Stimulated activated CD4-positive, alpha-beta T cell treated with anti-CD3 and anti-CD28 coated beads, Interleukin-1b, Interleukin-23, amount 100 ng/mL, for 4 hours (primary cell): Measurements from ENCODE around the gene RECQL5.

Source experiments
- DNase-seq, 2 donors: peaks; one replicate each; pipeline ENCODE4 v3.0.0-alpha.2; 2020; ENCODE audit warnings: low read depth in 2 of 2

Gene RECQL5

GRCh38 chr17:75633486-75634375, 33.2 kb downstream of the RECQL5 start:
- peak; percentile 31 to 46 for DNase-seq

- peak; percentile 80 to 87 for DNase-seq
Observed at GRCh38 chr17:75632863-75633485, 34.0 kb downstream of the RECQL5 start, which contains the start of gene SMIM5. Gene SMIM5, plus strand, starts transcription at chr17:75633434. Its CDS starts 6,768 bp downstream, at chr17:75640202.

GRCh38 chr17:75632428-75632827, 34.5 kb downstream of the RECQL5 start:
- no peak for DNase-seq

GRCh38 chr17:75631353-75631752, 35.6 kb downstream of the RECQL5 start:
- no peak for DNase-seq

GRCh38 chr17:75630071-75630917, 36.7 kb downstream of the RECQL5 start:
- no peak for DNase-seq

- DNase-seq, result no peak
Observed at GRCh38 chr17:75629157-75629556, 37.8 kb downstream of the RECQL5 start.

GRCh38 chr17:75628425-75628824, 38.5 kb downstream of the RECQL5 start:
- DNase-seq, result no peak

- DNase-seq, result no peak
Observed at GRCh38 chr17:75627094-75627493, 39.9 kb downstream of the RECQL5 start.

- DNase-seq, result no peak
Observed at GRCh38 chr17:75626496-75627038, 40.4 kb downstream of the RECQL5 start.

- DNase-seq, result no peak
Observed at GRCh38 chr17:75625813-75626486, 41.0 kb downstream of the RECQL5 start.

- no peak for DNase-seq
Observed at GRCh38 chr17:75624714-75625345, 42.1 kb downstream of the RECQL5 start.

GRCh38 chr17:75624021-75624420, 42.9 kb downstream of the RECQL5 start:
- DNase-seq, result no peak

- DNase-seq, result no peak
Observed at GRCh38 chr17:75623386-75623785, 43.6 kb downstream of the RECQL5 start.

GRCh38 chr17:75622771-75623273, 44.1 kb downstream of the RECQL5 start:
- no peak for DNase-seq

- no peak for DNase-seq
Observed at GRCh38 chr17:75622076-75622475, 44.9 kb downstream of the RECQL5 start.

GRCh38 chr17:75621489-75621888, 45.5 kb downstream of the RECQL5 start:
- no peak for DNase-seq

- peak in 1 of 2 donors; percentile 15 for DNase-seq
Observed at GRCh38 chr17:75619506-75620431, 47.2 kb downstream of the RECQL5 start.

GRCh38 chr17:75617675-75618074, 49.3 kb downstream of the RECQL5 start:
- DNase-seq, result no peak

- no peak for DNase-seq
Observed at GRCh38 chr17:75617218-75617617, 49.7 kb downstream of the RECQL5 start.
